Esophagus muscularis mucosa (tissue), 4 donors: ENCODE data around the gene FOXI2. TPM values are rescaled to one million over a fixed set of nuclear protein-coding genes. Genes with fewer than 3 reads are reported as not detected.

Source experiments
- DNase-seq: peaks from one replicate; pipeline ENCODE4 v3.0.0-alpha.2; 2017; ENCODE audit errors: extremely low spot score
- H3K27ac ChIP-seq, 4 donors: fragments of 200-600 bp; sonication (generic); replicated peaks in 1 of 4; 1 replicate in 3 of 4; 2 replicates in 1 of 4; pipeline ENCODE4 v1.5.1; 2016 to 2019; ENCODE audit warnings: mild to moderate bottlenecking in 1 of 4
- H3K27me3 ChIP-seq, 4 donors: fragments of 200-600 bp; sonication (generic); one replicate each; pipeline versions ENCODE4 v1.5.1 to v1.6.0; 2016 to 2019
- H3K36me3 ChIP-seq, 4 donors: fragments of 200-600 bp; sonication (generic); one replicate each; pipeline ENCODE4 v1.5.1; 2016 to 2019
- H3K4me1 ChIP-seq, 4 donors: fragments of 200-600 bp; sonication (generic); one replicate each; pipeline ENCODE4 v1.5.1; 2016 to 2019
- H3K4me3 ChIP-seq, 4 donors: fragments of 200-600 bp; sonication (generic); 1 replicate in 2 of 4; 2 replicates in 2 of 4; pipeline ENCODE4 v1.5.1; 2016 to 2019; ENCODE audit warnings: mild to moderate bottlenecking in 4 of 4, moderate library complexity in 1 of 4
- H3K9me3 ChIP-seq, 4 donors: fragments of 200-600 bp; sonication (generic); 1 replicate in 3 of 4; 2 replicates in 1 of 4; pipeline ENCODE4 v1.5.1; 2016 to 2019
- EP300 ChIP-seq: sonication (generic); formaldehyde crosslinking; IDR thresholded peaks from one replicate; pipeline ENCODE4 v1.6.1; 2017; ENCODE audit warnings: antibody characterized with exemption
- POLR2A ChIP-seq: fragments of 450-650 bp; IDR thresholded peaks from one replicate; pipeline ENCODE4 v1.6.1; 2017; ENCODE audit warnings: antibody characterized with exemption, moderate library complexity, mild to moderate bottlenecking, low read depth
- POLR2AphosphoS5 ChIP-seq, 2 donors: sonication (generic); formaldehyde crosslinking; IDR thresholded peaks; one replicate each; pipeline ENCODE4 v1.6.1; 2017; ENCODE audit warnings: antibody characterized with exemption in 2 of 2
- WGBS: methylation state at CpG from one replicate; pipeline ENCODE4 v1.1.5; 2018; 5-methylcytosine and 5-hydroxymethylcytosine counted together
- intact Hi-C: fragments of 100-400 bp; cut with DNase I; formaldehyde crosslinking; loops from one replicate; pipeline ENCODE4 v1.15.1; 2023
- total RNA-seq, 4 donors: library from RNA; depleted of rRNA; stranded (reverse); fragments of >200 nt; gene quantifications; one replicate each; pipeline versions ENCODE4 v1.1.0 to v1.2.1, GENCODE V29; 2016
- TF ChIP-seq, protein P1 (sequence below), 3 experiments: fragments of 200-600 bp in 2 of 3; fragments of 450-650 bp in 1 of 3; sonication (generic) in 2 of 3; IDR thresholded peaks; one replicate each; pipeline ENCODE4 v1.5.1; 2017 to 2019; ENCODE audit warnings: antibody characterized with exemption in 3 of 3, mild to moderate bottlenecking in 2 of 3, moderate library complexity in 1 of 3

FOXI2 gene
- total RNA-seq, 4 donors from 2014 or later = 0.13 to 0.42 (median 0.17) TPM

DNA sequence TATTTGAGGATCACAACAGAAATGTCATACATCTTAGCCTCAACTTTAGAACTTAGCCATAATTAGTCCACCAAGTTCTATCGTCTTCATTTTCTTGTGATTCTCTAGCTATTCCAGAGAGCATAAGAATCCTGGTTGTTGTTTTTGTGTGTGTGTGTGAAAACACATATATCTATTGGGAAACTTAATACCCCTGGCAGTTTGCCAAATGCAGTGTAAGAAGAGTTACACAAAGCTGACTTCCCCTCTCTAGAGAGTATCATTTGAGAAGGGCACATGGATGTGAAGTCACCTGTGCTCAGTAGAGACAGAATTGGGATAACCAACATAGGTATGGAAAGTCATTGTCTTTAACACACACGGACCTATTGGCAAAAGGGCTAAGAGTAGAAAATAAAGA is 19.3 kb downstream of the FOXI2 start:
- intact Hi-C loops = no loop called here
- 81% methylated on average over 2 of the region's 2 CpGs for WGBS
- no peak overlapping the region for H3K4me3 ChIP-seq
- no peaks in the 10 kb centered on the region for H3K4me1 ChIP-seq
- H3K36me3 ChIP-seq = no peaks in the 10 kb centered on the region
- H3K27ac ChIP-seq = no peak overlapping the region
- no peak for DNase-seq
- no peaks in the 10 kb centered on the region for H3K27me3 ChIP-seq
- TF ChIP-seq, protein P1, sequence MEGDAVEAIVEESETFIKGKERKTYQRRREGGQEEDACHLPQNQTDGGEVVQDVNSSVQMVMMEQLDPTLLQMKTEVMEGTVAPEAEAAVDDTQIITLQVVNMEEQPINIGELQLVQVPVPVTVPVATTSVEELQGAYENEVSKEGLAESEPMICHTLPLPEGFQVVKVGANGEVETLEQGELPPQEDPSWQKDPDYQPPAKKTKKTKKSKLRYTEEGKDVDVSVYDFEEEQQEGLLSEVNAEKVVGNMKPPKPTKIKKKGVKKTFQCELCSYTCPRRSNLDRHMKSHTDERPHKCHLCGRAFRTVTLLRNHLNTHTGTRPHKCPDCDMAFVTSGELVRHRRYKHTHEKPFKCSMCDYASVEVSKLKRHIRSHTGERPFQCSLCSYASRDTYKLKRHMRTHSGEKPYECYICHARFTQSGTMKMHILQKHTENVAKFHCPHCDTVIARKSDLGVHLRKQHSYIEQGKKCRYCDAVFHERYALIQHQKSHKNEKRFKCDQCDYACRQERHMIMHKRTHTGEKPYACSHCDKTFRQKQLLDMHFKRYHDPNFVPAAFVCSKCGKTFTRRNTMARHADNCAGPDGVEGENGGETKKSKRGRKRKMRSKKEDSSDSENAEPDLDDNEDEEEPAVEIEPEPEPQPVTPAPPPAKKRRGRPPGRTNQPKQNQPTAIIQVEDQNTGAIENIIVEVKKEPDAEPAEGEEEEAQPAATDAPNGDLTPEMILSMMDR (IDR thresholded peaks at IDR 0.05) = no peak
- TF ChIP-seq EP300 (no peak), POLR2AphosphoS5 (IDR thresholded peaks at IDR 0.05) (no peak), POLR2A (no peak)
- no peaks in the 10 kb centered on the region for H3K9me3 ChIP-seq

DNA sequence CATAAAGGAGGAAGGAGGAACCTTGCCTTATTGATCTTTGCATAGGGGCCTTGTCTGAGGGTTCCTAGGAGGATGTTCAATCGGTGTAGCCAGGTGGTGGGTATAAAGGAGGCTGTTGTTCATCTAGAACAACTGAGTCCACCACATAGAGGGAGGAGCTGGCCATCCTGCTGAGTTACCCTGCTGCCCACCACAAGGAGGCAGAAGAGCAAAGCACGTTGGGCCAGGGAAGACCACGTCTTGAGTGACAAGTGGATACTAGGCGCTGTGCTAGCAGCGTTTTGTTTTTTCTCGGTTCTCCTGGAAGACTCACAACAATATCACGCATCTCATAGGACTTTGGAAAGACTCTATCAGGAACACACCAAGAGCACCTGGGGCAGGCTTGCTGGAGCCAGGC is 20.0 kb downstream of the FOXI2 start:
- intact Hi-C loops = no loop called here
- H3K27me3 ChIP-seq = no peaks in the 10 kb centered on the region
- no peak overlapping the region for H3K27ac ChIP-seq
- TF ChIP-seq, protein P1 (IDR thresholded peaks at IDR 0.05) = no peak
- TF ChIP-seq POLR2A (no peak), EP300 (no peak), POLR2AphosphoS5 (IDR thresholded peaks at IDR 0.05) (no peak)
- 90% methylated on average over 5 of the region's 7 CpGs for WGBS
- H3K36me3 ChIP-seq = no peaks in the 10 kb centered on the region
- no peak overlapping the region for H3K4me3 ChIP-seq
- DNase-seq = no peak
- no peaks in the 10 kb centered on the region for H3K9me3 ChIP-seq
- H3K4me1 ChIP-seq = no peaks in the 10 kb centered on the region

DNA sequence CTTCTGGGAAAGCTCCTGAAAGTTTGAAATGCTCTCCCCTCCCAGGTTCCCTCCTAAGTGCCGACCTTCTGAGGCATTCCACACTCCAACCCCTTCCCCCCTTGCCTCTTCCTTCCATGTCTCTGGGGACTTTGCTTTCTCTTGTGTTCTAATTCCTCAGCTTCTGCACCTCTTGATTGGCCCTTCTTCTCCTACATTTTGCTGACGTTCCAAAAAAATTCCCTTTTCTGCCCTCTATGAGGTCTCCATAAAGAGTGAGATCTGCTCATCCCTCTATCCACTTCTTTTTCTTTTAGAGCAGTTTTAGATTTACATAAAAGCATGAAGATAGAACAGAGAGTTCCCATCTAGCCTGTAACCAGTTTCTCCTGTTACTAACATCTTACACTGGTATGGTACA is 22.3 kb downstream of the FOXI2 start:
- 60% methylated on average over 2 of the region's 2 CpGs for WGBS
- no peaks in the 10 kb centered on the region for H3K4me1 ChIP-seq
- peaks cover 0 to 7% (median 0%) of the 10 kb centered on the region in 4 donors for H3K27me3 ChIP-seq
- H3K9me3 ChIP-seq = no peaks in the 10 kb centered on the region
- DNase-seq = no peak
- TF ChIP-seq, protein P1 (IDR thresholded peaks at IDR 0.05) = no peak
- intact Hi-C loops = no loop called here
- no peaks in the 10 kb centered on the region for H3K36me3 ChIP-seq
- H3K4me3 ChIP-seq = no peak overlapping the region
- no peak overlapping the region for H3K27ac ChIP-seq

DNA sequence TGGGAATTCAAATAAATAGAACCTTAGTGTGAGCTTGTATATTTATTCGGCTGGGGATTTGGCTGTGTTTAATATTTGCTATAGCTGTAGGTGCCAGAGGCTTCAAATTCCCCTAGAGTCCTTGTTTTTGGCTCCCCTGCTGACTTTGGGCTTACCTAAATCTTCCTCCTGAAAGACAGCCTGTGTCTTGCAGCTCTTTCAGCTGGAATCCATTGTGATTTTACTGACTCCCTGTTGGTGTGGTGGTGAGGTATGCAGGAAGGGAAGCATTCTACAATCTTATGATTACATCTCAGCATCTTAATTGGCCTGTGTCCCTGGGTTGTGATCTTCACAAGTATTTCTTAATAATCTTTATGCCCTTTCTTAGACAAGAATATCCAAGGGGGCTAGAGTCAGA is 25.9 kb downstream of the FOXI2 start:
- no peak for TF ChIP-seq POLR2AphosphoS5 (IDR thresholded peaks at IDR 0.05)
- TF ChIP-seq, protein P1 (IDR thresholded peaks at IDR 0.05) = no peak
- TF ChIP-seq EP300 = no peak
- TF ChIP-seq POLR2A = no peak
- Histone ChIP-seq H3K36me3 (no peaks in the 10 kb centered on the region), H3K27ac (no peak overlapping the region), H3K4me3 (no peak overlapping the region), H3K27me3 (peaks cover 0 to 7% (median 0%) of the 10 kb centered on the region in 4 donors), H3K9me3 (no peaks in the 10 kb centered on the region), H3K4me1 (no peaks in the 10 kb centered on the region)
- whole genome bisulfite sequencing = 63% methylated on average over 1 of the region's 1 CpG
- intact Hi-C loops = no loop called here
- no peak for DNase-seq

DNA sequence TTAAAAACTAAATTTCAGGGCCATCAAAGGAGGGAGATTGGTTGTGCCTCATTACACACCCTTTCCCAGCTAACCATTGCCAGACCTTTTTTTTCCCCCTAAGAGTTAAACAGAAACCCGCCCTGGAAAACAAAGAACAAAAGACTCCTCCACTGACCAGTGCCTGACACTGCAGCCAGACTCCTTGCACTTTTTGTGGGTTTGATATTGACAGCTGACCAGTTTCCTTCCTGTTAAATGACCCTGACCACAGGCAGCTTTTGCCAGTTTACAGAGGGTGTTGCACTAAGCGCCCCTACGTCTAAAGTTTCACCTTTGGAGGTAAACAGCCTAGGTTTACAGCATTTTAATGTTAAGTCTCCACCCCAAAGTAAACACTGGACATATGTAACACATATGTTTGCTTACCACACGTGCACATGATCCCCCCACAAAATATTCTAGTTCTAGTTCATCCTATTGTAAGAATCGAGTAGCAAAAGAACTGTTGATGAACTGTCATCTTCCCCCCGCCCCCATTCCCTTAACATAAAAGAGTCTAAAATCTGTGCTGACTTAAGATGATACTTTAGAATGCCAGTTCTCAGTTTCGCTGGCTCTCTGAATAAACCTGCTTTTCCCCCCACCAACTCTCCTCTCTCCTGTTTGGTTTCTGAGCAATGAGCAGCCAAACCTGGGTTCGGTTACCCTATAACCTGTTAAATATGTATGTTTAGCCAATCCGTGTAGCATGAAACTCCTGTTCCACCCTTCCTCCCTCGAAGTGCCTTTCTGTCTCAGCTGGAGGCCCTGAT is 38.0 kb downstream of the FOXI2 start:
- TF ChIP-seq POLR2A (no peak), POLR2AphosphoS5 (IDR thresholded peaks at IDR 0.05) (no peak), EP300 (no peak)
- TF ChIP-seq, protein P1 (IDR thresholded peaks at IDR 0.05) = no peak
- intact Hi-C loops = no loop called here
- Histone ChIP-seq H3K27ac (no peak overlapping the region), H3K4me3 (no peak overlapping the region), H3K9me3 (no peaks in the 10 kb centered on the region), H3K4me1 (peaks cover 0 to 5% (median 0%) of the 10 kb centered on the region in 4 donors), H3K27me3 (no peaks in the 10 kb centered on the region), H3K36me3 (no peaks in the 10 kb centered on the region)
- 44% methylated on average over 10 of the region's 10 CpGs for WGBS
- no peak for DNase-seq
